K562 (cell line): ENCODE data around the gene KRTAP10-11. TPM values are rescaled to one million over a fixed set of nuclear protein-coding genes. Genes with fewer than 3 reads are reported as not detected.
"Not testable (repeated sequence)": the region's sequence is repeated elsewhere in the genome, so short reads cannot be mapped to it uniquely, and the experiment has no call there.

ENCODE experiments used
- ATAC-seq: fragments of 200-7000 bp; cut with Tn5 transposase; 3 replicates; pipeline ENCODE4 v1.9.1; 2020; ENCODE audit warnings: moderate library complexity
- BruUV-seq: library from RNA; stranded (reverse); fragments of 400-500 nt; replicated peaks from 2 replicates; lab custom pipeline; 2021; lab: Mats Ljungman, UMichigan
- CTCF ChIA-PET: fragments of 300-600 bp; formaldehyde crosslinking; extraction: SDS; loops from one replicate; lab custom pipeline; 2021; ENCODE audit warnings: low intra/inter-chr PET ratio; lab: Yijun Ruan, JAX
- POLR2A ChIA-PET: fragments of 300-600, 350-650 bp; sonication (Branson Sonifier 250); formaldehyde crosslinking; extraction: SDS; loops from one replicate; lab custom pipeline; 2021; ENCODE audit warnings: antibody characterized with exemption, inconsistent platforms; lab: Yijun Ruan, JAX
- DNase-seq, 4 experiments: peaks; one replicate each; pipeline versions ENCODE4 v3.0.0 to v3.0.0-alpha.2; 2011 to 2018; ENCODE audit warnings: low spot score in 3 of 4, mixed read lengths in 3 of 4; ENCODE audit errors: extremely low read depth in 1 of 4
- FAIRE-seq: peaks from 2 replicates; lab custom pipeline; 2011; peaks lifted over from hg19 to GRCh38; lab: Jason Lieb, UNC
- H2AFZ ChIP-seq: 2 replicates; pipeline ENCODE4 v1.6.0; 2011; ENCODE audit warnings: low read depth, low read length, control low read depth, inconsistent platforms
- H3K27ac ChIP-seq: fragments of 200-600 bp; 3 replicates; pipeline ENCODE4 v1.8.0; 2011; ENCODE audit warnings: low read depth, mild to moderate bottlenecking, control low read depth, inconsistent platforms, low read length, moderate library complexity, mixed read lengths; ENCODE audit errors: extremely low read depth
- H3K27me3 ChIP-seq, 2 experiments: fragments of 300-600 bp in 1 of 2; 2 replicates in 1 of 2; 3 replicates in 1 of 2; pipeline versions ENCODE4 v1.6.0 to v1.8.0; 2011; ENCODE audit warnings: inconsistent platforms in 2 of 2, low read length in 2 of 2, mild to moderate bottlenecking in 1 of 2, mixed read lengths in 1 of 2, moderate library complexity in 1 of 2; ENCODE audit not compliant: control insufficient read depth in 2 of 2, insufficient read depth in 2 of 2
- H3K36me3 ChIP-seq: fragments of 300-600 bp; 3 replicates; pipeline ENCODE4 v1.8.0; 2011; ENCODE audit warnings: mild to moderate bottlenecking, low read length, inconsistent platforms; ENCODE audit not compliant: control insufficient read depth, insufficient read depth
- H3K4me1 ChIP-seq, 2 experiments: fragments of 200-600 bp in 1 of 2; replicated peaks in 1 of 2; 2 replicates in 1 of 2; 3 replicates in 1 of 2; pipeline versions ENCODE4 v1.5.1 to v1.8.0; 2011; ENCODE audit warnings: inconsistent platforms in 2 of 2, low read length in 2 of 2, mild to moderate bottlenecking in 1 of 2, mixed read lengths in 1 of 2, moderate library complexity in 1 of 2; ENCODE audit not compliant: control insufficient read depth in 2 of 2, insufficient read depth in 2 of 2
- H3K4me2 ChIP-seq: 2 replicates; pipeline ENCODE4 v1.6.1; 2011; ENCODE audit warnings: low read length, control low read depth, inconsistent platforms, mixed read lengths; ENCODE audit not compliant: insufficient read depth
- H3K4me3 ChIP-seq: fragments of 200-600 bp; sonication (generic), shearing (Covaris generic); 2 replicates; pipeline ENCODE4 v1.5.1; 2016; ENCODE audit warnings: control low read depth, inconsistent platforms
- H3K79me2 ChIP-seq: fragments of 200-600 bp; 3 replicates; pipeline ENCODE4 v1.8.0; 2011; ENCODE audit warnings: low read length, inconsistent platforms; ENCODE audit not compliant: control insufficient read depth, insufficient read depth
- H3K9ac ChIP-seq, 2 experiments: 2 replicates each; pipeline versions ENCODE4 v1.6.0 to v1.6.1; 2011; ENCODE audit warnings: low read depth in 2 of 2, low read length in 2 of 2, control low read depth in 1 of 2, inconsistent platforms in 1 of 2, mild to moderate bottlenecking in 1 of 2, mixed read lengths in 1 of 2; ENCODE audit not compliant: insufficient read depth in 1 of 2
- H3K9me1 ChIP-seq: one replicate; pipeline ENCODE4 v1.6.0; 2011; ENCODE audit warnings: inconsistent platforms, mild to moderate bottlenecking, low read length, moderate library complexity; ENCODE audit not compliant: control insufficient read depth, insufficient read depth
- H3K9me3 ChIP-seq: replicated peaks from 2 replicates; pipeline ENCODE4 v1.5.1; 2011; ENCODE audit warnings: low read depth, low read length, inconsistent platforms; ENCODE audit not compliant: control insufficient read depth, insufficient read depth
- H4K20me1 ChIP-seq: replicated peaks from 2 replicates; pipeline ENCODE4 v1.6.1; 2011; ENCODE audit warnings: low read length, inconsistent platforms, mixed read lengths; ENCODE audit not compliant: control insufficient read depth, insufficient read depth
- EP400 ChIP-seq: fragments of 450-650 bp; IDR thresholded peaks from 2 replicates; pipeline ENCODE4 v1.6.1; 2017; ENCODE audit warnings: antibody characterized with exemption, mild to moderate bottlenecking, moderate library complexity
- RAD51 ChIP-seq: fragments of 450-650 bp; IDR thresholded peaks from 2 replicates; pipeline ENCODE4 v1.7.1; 2016; ENCODE audit warnings: low read depth, mild to moderate bottlenecking, borderline replicate concordance
- YY1 ChIP-seq, 3 experiments: IDR thresholded peaks; 2 replicates each; pipeline ENCODE4 v1.6.1; 2011; ENCODE audit warnings: low read length in 2 of 3, mild to moderate bottlenecking in 2 of 3, moderate library complexity in 2 of 3, borderline replicate concordance in 1 of 3, control low read depth in 1 of 3, low read depth in 1 of 3; ENCODE audit not compliant: insufficient read depth in 3 of 3, insufficient replicate concordance in 2 of 3, control insufficient read depth in 1 of 3, insufficient read length in 1 of 3; ENCODE audit errors: extremely low read depth in 1 of 3
- WGBS: fragments of 100-300 bp; shearing (Covaris generic); methylation state at CpG from one replicate; pipeline ENCODE4 v1.1.6; 2016; ENCODE audit warnings: low coverage, mixed read lengths; ENCODE audit not compliant: insufficient coverage; ENCODE audit errors: missing lambda C conversion rate; 5-methylcytosine and 5-hydroxymethylcytosine counted together
- in situ Hi-C: fragments of 300-500 bp; cut with MboI; formaldehyde crosslinking; loops from 4 replicates; pipeline ENCODE4 v1.15.0; 2018; ENCODE audit warnings: inconsistent platforms, mixed read lengths
- intact Hi-C: fragments of 100-400 bp; cut with micrococcal nuclease; formaldehyde crosslinking; loops from 2 replicates; pipeline ENCODE4 v1.14.2; 2022
- polyA plus RNA-seq, 8 experiments: library from polyadenylated mRNA; depleted of rRNA in 4 of 8; stranded (reverse) in 5 of 8; unstranded in 3 of 8; fragments of >200 nt; fragmentation: Nextera tagmentation in 2 of 8; fragmentation: Illumina TruSeq in 1 of 8; extraction: Ambion mirVana in 2 of 8; extraction: Trizol in 1 of 8; gene quantifications; 2 replicates each; pipeline versions ENCODE4 v1.2.1 to v1.2.3, GENCODE V29; 2011 to 2014; ENCODE audit warnings: inconsistent platforms in 1 of 8, missing spikeins in 1 of 8
- total RNA-seq, 7 experiments: library from RNA; depleted of rRNA in 6 of 7; stranded (reverse); fragments of >200 nt in 6 of 7; fragmentation: Illumina TruSeq in 2 of 7; extraction: Trizol in 2 of 7; gene quantifications; 2 replicates each; pipeline versions ENCODE4 v1.2.1 to v1.2.3, GENCODE V29; 2011 to 2021; ENCODE audit warnings: low replicate concordance in 1 of 7
- TF ChIP-seq, protein P1 (sequence below), 3 experiments: IDR thresholded peaks in 2 of 3; conservative IDR thresholded peaks in 1 of 3; 2 replicates each; pipeline ENCODE4 v1.5.1; 2011 to 2012; ENCODE audit warnings: low read length in 3 of 3, mild to moderate bottlenecking in 3 of 3, control low read depth in 2 of 3, improper control_type of control experiment in 1 of 3, inconsistent platforms in 1 of 3, low read depth in 1 of 3, mixed read lengths in 1 of 3, moderate library complexity in 1 of 3; ENCODE audit not compliant: insufficient read depth in 2 of 3

KRTAP10-11 gene
- total and polyA plus RNA-seq, 9 of the 15 experiments (the other 6 are each of a cell fraction or from before 2014, with no cell fraction given): not detected

DNA sequence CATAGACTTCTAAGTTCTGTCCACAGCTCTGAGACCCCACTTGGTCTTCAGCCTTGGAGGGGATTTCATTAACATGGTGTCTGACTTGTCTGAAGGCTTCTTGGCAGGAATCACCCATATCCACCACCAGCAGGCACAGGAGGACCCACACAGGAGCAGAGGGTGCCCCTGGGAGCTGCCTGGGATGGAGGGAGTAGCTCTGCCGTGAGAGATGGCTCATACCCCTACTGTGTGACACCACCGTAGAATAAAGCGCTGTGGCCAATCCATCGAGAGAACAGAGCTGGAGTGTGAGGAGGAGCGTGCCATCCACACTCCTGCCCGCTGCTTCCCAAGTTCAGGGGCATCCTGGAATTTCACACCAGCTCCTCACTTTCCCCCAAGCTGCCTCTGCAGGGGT is 38.8 kb downstream of the KRTAP10-11 start:
- intact Hi-C loops, CTCF ChIA-PET: not testable (repeated sequence)
- 1% methylated on average over 6 of the region's 6 CpGs for WGBS

GRCh38 chr21:44686000-44686781 is 40.0 kb downstream of the KRTAP10-11 start:
- Histone ChIP-seq H3K27ac (no peak overlapping the region), H2AFZ (no peak overlapping the region), H3K9me1 (no peaks in the 10 kb centered on the region), H3K4me2 (no peak overlapping the region), H3K27me3 (peaks cover 22 to 57% of the 10 kb centered on the region in 2 experiments), H3K4me3 (no peak overlapping the region), H3K4me1 (peaks cover 0 to 6% of the 10 kb centered on the region in 2 experiments; a peak in 2 of 5 replicates), H4K20me1 (0 out of 2 replicates have a peak, but pooled peaks cover 6% of the 10 kb centered on the region), H3K9me3 (no peaks in the 10 kb centered on the region), H3K9ac (no peak overlapping the region), H3K79me2 (no peaks in the 10 kb centered on the region), H3K36me3 (no peaks in the 10 kb centered on the region)
- intact Hi-C loops: no loop called here
- ATAC-seq (no peak), DNase-seq (no peak), FAIRE-seq (no peak)
- in situ Hi-C loops: no loop called here
- ChIA-PET CTCF (no interaction called here), POLR2A (interaction anchor here (0.6 to 1.1 kb wide), 3 partner anchors 10 to 96 kb away, joined by 3 to 6 read pairs (median 3); no protein-coding TSS in a partner anchor)
- no peak for TF ChIP-seq EP400
- TF ChIP-seq RAD51: no peak
- TF ChIP-seq, protein P1, sequence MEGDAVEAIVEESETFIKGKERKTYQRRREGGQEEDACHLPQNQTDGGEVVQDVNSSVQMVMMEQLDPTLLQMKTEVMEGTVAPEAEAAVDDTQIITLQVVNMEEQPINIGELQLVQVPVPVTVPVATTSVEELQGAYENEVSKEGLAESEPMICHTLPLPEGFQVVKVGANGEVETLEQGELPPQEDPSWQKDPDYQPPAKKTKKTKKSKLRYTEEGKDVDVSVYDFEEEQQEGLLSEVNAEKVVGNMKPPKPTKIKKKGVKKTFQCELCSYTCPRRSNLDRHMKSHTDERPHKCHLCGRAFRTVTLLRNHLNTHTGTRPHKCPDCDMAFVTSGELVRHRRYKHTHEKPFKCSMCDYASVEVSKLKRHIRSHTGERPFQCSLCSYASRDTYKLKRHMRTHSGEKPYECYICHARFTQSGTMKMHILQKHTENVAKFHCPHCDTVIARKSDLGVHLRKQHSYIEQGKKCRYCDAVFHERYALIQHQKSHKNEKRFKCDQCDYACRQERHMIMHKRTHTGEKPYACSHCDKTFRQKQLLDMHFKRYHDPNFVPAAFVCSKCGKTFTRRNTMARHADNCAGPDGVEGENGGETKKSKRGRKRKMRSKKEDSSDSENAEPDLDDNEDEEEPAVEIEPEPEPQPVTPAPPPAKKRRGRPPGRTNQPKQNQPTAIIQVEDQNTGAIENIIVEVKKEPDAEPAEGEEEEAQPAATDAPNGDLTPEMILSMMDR (IDR thresholded peaks at IDR 0.05 in 2 of 3, conservative IDR thresholded peaks at IDR 0.05 in 1 of 3; ENCODE audit: insufficient read depth in 2 of 3, low read depth in 1 of 3, low read length in 3 of 3): no peak
- no peak for TF ChIP-seq YY1 (IDR thresholded peaks at IDR 0.05; ENCODE audit: borderline replicate concordance in 1 of 3, control insufficient read depth in 1 of 3, extremely low read depth in 1 of 3, insufficient read depth in 3 of 3, insufficient read length in 1 of 3, insufficient replicate concordance in 2 of 3, low read depth in 1 of 3, low read length in 2 of 3)
- BruUV-seq: no TSS peak
- 0% methylated on average over 14 of the region's 14 CpGs for WGBS

More for the DNA sequence above, 38.8 kb downstream of the KRTAP10-11 start:
- H3K9me3 ChIP-seq, H3K9ac ChIP-seq, H3K4me1 ChIP-seq, H3K9me1 ChIP-seq, ATAC-seq, H4K20me1 ChIP-seq, BruUV-seq, in situ Hi-C loops, H3K4me3 ChIP-seq, H3K36me3 ChIP-seq, H3K27ac ChIP-seq, H2AFZ ChIP-seq, H3K79me2 ChIP-seq, DNase-seq, H3K4me2 ChIP-seq: not testable (repeated sequence)
- POLR2A ChIA-PET: interaction anchor here (1.1 to 1.4 kb wide), 2 partner anchors 8 to 11 kb away, joined by 4 to 6 read pairs; no protein-coding TSS in a partner anchor
- peaks cover 22 to 57% of the 10 kb centered on the region in 2 experiments for H3K27me3 ChIP-seq
- peak; percentile 26 for FAIRE-seq
